Measurements from ENCODE around the gene SURF2.

DNA sequence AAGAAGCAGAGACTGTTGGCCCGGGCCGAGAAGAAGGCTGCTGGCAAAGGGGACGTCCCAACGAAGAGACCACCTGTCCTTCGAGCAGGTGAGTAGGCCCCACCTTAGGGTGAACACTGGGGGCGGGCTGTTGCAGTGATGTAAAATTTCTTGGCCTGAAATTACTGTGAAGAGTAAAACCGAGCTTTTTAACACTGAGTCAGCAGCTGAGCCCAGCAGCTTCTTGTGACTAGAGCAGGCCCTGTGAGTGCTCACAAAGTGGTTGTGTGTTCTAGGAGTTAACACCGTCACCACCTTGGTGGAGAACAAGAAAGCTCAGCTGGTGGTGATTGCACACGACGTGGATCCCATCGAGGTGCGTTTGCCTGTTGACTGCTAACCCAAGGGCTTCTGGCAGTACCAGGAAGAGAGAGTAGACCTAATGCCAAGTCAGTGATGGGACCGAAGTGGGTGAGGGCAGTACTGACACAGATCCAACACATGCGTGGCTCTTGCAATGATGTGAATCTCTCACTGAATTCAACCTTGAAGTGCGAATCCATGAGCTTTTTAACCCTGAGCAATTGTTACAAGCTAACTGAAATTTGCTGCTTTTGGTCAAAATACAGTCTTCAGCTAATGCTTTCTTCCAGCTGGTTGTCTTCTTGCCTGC, 6.3 kb upstream of the SURF2 start:
- TF ChIP-seq POLR2A (IDR thresholded peaks at IDR 0.05; ENCODE audit: low read length) (no peak), GATA1 (IDR thresholded peaks at IDR 0.05; ENCODE audit: low read depth, low read length) (no peak)
